Gastroesophageal sphincter (tissue), 4 donors: ENCODE results near the gene HGFAC. TPM values are rescaled to one million over a fixed set of nuclear protein-coding genes. Genes with fewer than 3 reads are reported as not detected.

Source experiments
- ATAC-seq: fragments of 150-250 bp; one replicate; pipeline ENCODE4 v1.9.1; 2016; ENCODE audit warnings: mild to moderate bottlenecking, moderate library complexity
- H3K27ac ChIP-seq, 4 donors: fragments of 200-600 bp; sonication (generic) in 3 of 4; 1 replicate in 3 of 4; 2 replicates in 1 of 4; pipeline ENCODE4 v1.5.1; 2016 to 2019
- H3K27me3 ChIP-seq: fragments of 200-600 bp; sonication (generic); one replicate; pipeline ENCODE4 v1.5.1; 2019
- H3K36me3 ChIP-seq, 2 donors: fragments of 200-600 bp; sonication (generic); one replicate each; pipeline ENCODE4 v1.5.1; 2019; ENCODE audit warnings: control low read depth in 1 of 2
- H3K4me1 ChIP-seq, 3 donors: fragments of 200-600 bp; sonication (generic); 1 replicate in 2 of 3; 2 replicates in 1 of 3; pipeline ENCODE4 v1.5.1; 2016 to 2019; ENCODE audit warnings: control low read depth in 2 of 3
- H3K4me3 ChIP-seq, 2 donors: fragments of 200-600 bp; sonication (generic); one replicate each; pipeline ENCODE4 v1.5.1; 2019; ENCODE audit warnings: mild to moderate bottlenecking in 1 of 2, moderate library complexity in 1 of 2
- H3K9me3 ChIP-seq, 3 donors: fragments of 200-600 bp; sonication (generic); one replicate each; pipeline ENCODE4 v1.5.1; 2017 to 2019; ENCODE audit warnings: control low read depth in 2 of 3
- EP300 ChIP-seq: sonication (generic); formaldehyde crosslinking; IDR thresholded peaks from one replicate; pipeline ENCODE4 v1.6.1; 2017; ENCODE audit warnings: antibody characterized with exemption, mild to moderate bottlenecking
- POLR2A ChIP-seq, 2 donors: fragments of 450-650 bp; IDR thresholded peaks; one replicate each; pipeline ENCODE4 v1.6.1; 2017; ENCODE audit warnings: antibody characterized with exemption in 2 of 2, mild to moderate bottlenecking in 2 of 2, moderate library complexity in 1 of 2
- POLR2AphosphoS5 ChIP-seq: sonication (generic); formaldehyde crosslinking; IDR thresholded peaks from one replicate; pipeline ENCODE4 v1.6.1; 2017; ENCODE audit warnings: antibody characterized with exemption
- WGBS, 2 donors: methylation state at CpG; one replicate each; pipeline ENCODE4 v1.1.5; 2018; ENCODE audit warnings: low coverage in 1 of 2; 5-methylcytosine and 5-hydroxymethylcytosine counted together
- total RNA-seq, 4 donors: library from RNA; depleted of rRNA; stranded (reverse); fragments of >200 nt; gene quantifications; one replicate each; pipeline ENCODE4 v1.1.0, GENCODE V29; 2016
- TF ChIP-seq, protein P1 (sequence below), 4 experiments: fragments of 200-600 bp in 2 of 4; fragments of 450-650 bp in 2 of 4; sonication (generic) in 1 of 4; IDR thresholded peaks; one replicate each; pipeline ENCODE4 v1.5.1; 2017 to 2019; ENCODE audit warnings: antibody characterized with exemption in 4 of 4, mild to moderate bottlenecking in 2 of 4, moderate library complexity in 2 of 4

Gene HGFAC
- total RNA-seq, 4 donors from 2014 or later: 0.13 to 1.8 (median 0.62) TPM; not detected in 1

- H3K4me1 ChIP-seq: peaks cover 0 to 33% (median 0%) of the 10 kb centered on the region in 3 donors
- peaks cover 19% of the 10 kb centered on the region for H3K27me3 ChIP-seq
- H3K36me3 ChIP-seq: no peaks in the 10 kb centered on the region
- ATAC-seq: peak; percentile 40
- H3K27ac ChIP-seq: peak within 1 kb of the TSS in 2 of 4 donors; percentile 50 to 55
- no peaks in the 10 kb centered on the region for H3K9me3 ChIP-seq
- TF ChIP-seq POLR2A (IDR thresholded peaks at IDR 0.05) (no peak), POLR2AphosphoS5 (no peak), EP300 (no peak)
- TF ChIP-seq, protein P1, sequence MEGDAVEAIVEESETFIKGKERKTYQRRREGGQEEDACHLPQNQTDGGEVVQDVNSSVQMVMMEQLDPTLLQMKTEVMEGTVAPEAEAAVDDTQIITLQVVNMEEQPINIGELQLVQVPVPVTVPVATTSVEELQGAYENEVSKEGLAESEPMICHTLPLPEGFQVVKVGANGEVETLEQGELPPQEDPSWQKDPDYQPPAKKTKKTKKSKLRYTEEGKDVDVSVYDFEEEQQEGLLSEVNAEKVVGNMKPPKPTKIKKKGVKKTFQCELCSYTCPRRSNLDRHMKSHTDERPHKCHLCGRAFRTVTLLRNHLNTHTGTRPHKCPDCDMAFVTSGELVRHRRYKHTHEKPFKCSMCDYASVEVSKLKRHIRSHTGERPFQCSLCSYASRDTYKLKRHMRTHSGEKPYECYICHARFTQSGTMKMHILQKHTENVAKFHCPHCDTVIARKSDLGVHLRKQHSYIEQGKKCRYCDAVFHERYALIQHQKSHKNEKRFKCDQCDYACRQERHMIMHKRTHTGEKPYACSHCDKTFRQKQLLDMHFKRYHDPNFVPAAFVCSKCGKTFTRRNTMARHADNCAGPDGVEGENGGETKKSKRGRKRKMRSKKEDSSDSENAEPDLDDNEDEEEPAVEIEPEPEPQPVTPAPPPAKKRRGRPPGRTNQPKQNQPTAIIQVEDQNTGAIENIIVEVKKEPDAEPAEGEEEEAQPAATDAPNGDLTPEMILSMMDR (IDR thresholded peaks at IDR 0.05): no peak
- 23% methylated on average over 3 of the region's 44 CpGs; no CpG with 5 or more reads in 1 of the 2 donors for WGBS, 2 donors
- peak within 1 kb of the TSS; percentile 53 to 55 for H3K4me3 ChIP-seq
Observed at GRCh38 chr4:3462790-3463415, 21.1 kb downstream of the HGFAC start, which contains the start of gene DOK7. Gene DOK7, plus strand, starts transcription at chr4:3463306. Its CDS starts 70 bp downstream, at chr4:3463376.

DNA sequence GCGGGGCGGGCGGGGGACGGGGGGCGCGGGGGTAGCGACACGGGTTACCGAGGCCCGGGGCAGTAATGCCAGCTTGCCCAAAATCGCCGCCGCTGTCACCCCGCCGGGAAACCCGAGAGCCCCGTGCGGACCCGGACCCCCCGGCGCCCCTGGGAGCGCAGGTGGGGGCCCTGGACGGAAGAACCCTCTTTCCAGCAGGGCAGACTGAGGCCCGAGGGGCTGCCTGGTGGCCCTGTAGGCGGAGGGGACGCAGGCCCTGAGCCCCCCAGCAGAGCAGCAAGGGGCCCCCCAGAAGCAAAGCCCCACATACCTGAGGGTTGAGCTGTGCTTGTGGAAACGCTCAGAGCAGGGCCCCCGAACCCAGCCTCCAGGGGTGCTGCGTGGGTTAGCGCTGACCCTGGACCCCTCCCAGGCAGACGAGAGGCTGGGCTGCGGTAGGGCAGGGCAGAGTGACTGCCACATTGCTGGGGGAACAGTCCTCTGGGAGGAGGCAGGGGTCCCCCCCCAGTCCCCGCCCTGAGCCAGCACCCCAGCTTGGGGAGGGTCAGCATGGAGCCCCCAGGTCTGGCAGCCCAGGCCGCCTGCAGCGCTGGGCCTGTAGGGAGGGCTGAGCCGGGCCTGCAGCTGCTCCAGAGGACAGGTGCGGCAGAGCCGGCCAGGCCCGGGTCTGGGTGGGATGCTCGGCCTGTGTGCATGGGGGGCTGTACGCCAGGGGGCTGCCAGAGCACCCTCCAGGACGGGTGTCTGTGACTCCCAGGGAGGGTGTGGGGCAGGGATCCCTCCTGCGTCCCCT is 22.0 kb downstream of the HGFAC start:
- ATAC-seq: no peak
- peaks cover 19% of the 10 kb centered on the region for H3K27me3 ChIP-seq
- H3K36me3 ChIP-seq: no peaks in the 10 kb centered on the region
- no CpG with 5 or more reads among the region's 43 CpGs for WGBS, 2 donors
- H3K9me3 ChIP-seq: no peaks in the 10 kb centered on the region
- peak overlapping the region; percentile 53 to 55 for H3K4me3 ChIP-seq
- H3K27ac ChIP-seq: peak overlapping the region in 1 of 4 donors; percentile 50
- peaks cover 0 to 33% (median 0%) of the 10 kb centered on the region in 3 donors for H3K4me1 ChIP-seq
- TF ChIP-seq POLR2A (IDR thresholded peaks at IDR 0.05) (no peak), POLR2AphosphoS5 (no peak), EP300 (no peak)
- TF ChIP-seq, protein P1 (IDR thresholded peaks at IDR 0.05): no peak

DNA sequence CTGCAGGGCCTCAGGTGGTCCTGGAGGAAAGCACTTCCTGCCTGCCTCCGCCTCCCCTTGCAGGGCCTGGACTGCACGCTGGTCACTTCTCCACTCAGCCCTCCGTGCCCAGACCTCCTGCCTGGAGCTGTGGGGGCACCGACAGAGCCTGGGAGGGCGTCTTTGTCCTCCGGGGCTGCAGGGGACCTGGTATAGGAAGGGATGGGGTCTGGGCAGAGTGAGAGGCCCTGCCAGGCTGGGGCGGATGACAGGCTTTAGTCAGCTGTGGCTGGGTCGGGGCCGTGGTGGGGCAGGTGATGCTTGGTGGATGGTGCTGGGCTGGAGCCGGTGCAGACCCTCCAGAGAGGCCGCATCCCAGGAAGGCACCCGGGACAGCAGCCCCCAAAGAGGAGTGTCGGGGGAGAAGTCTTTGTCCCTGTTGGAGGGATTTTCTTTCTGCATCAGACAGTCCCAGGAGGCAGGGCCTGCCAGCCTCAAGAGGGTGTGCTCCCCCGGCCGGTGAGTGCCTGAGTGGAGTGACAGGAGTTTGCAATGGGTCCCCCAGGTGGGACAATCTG is 22.7 kb downstream of the HGFAC start:
- peaks cover 19% of the 10 kb centered on the region for H3K27me3 ChIP-seq
- H3K4me3 ChIP-seq: peak overlapping the region in 1 of 2 donors; percentile 55

DNA sequence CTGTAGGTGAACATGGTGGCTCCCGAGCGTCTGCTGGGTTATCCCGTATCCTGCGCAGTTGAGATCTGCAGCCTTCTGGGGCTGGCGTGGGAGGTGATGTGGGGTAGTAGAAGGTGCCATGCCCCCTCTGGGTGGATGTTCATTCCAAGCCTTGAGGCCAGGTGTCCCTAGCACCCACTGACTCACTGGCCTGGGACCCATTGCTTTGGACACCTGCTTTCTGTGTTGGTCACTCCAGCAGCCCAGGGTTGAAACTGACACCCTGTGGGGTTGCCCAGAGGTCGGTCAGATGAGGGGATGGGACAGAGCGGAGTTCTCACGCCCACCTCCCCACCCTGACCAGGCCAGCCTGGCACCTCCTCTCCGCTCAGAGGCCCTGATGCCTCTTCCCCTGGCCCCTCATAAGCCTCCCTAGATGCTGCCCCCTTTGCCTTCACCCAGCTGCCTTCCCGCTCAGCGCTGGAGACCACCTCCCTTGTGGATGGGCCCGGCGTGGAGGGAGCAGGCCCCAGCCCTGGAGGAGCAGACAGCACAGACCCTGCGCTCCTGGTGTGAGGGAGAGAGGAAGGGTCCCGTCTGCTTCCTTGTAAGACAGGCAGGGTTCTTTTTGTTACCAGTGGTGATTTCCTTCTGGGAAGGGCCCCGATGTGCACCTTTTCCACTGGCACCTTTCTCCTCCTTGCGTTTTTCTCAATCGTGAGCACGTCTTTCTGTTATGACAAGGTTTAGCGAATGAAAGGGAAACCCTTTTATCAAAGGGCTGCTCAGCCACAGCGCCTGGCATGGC is 23.3 kb downstream of the HGFAC start:
- peaks cover 19% of the 10 kb centered on the region for H3K27me3 ChIP-seq
- ATAC-seq: no peak
- no peak overlapping the region for H3K4me3 ChIP-seq
- H3K27ac ChIP-seq: no peak overlapping the region
- WGBS, 2 donors: 90 to 95% methylated on average over 3 to 11 of the region's 21 CpGs
- TF ChIP-seq EP300 (no peak), POLR2A (IDR thresholded peaks at IDR 0.05) (no peak), POLR2AphosphoS5 (no peak)
- H3K36me3 ChIP-seq: no peaks in the 10 kb centered on the region
- H3K9me3 ChIP-seq: no peaks in the 10 kb centered on the region
- H3K4me1 ChIP-seq: peaks cover 0 to 33% (median 0%) of the 10 kb centered on the region in 3 donors

More for the DNA sequence above, 22.7 kb downstream of the HGFAC start:
- no peak for TF ChIP-seq EP300
- TF ChIP-seq POLR2AphosphoS5: no peak
- no peak for TF ChIP-seq POLR2A (IDR thresholded peaks at IDR 0.05)
- Histone ChIP-seq H3K36me3 (no peaks in the 10 kb centered on the region), H3K9me3 (no peaks in the 10 kb centered on the region), H3K27ac (no peak overlapping the region), H3K4me1 (peaks cover 0 to 33% (median 0%) of the 10 kb centered on the region in 3 donors)
- no peak for ATAC-seq
- no CpG with 5 or more reads among the region's 15 CpGs for WGBS, 2 donors

DNA sequence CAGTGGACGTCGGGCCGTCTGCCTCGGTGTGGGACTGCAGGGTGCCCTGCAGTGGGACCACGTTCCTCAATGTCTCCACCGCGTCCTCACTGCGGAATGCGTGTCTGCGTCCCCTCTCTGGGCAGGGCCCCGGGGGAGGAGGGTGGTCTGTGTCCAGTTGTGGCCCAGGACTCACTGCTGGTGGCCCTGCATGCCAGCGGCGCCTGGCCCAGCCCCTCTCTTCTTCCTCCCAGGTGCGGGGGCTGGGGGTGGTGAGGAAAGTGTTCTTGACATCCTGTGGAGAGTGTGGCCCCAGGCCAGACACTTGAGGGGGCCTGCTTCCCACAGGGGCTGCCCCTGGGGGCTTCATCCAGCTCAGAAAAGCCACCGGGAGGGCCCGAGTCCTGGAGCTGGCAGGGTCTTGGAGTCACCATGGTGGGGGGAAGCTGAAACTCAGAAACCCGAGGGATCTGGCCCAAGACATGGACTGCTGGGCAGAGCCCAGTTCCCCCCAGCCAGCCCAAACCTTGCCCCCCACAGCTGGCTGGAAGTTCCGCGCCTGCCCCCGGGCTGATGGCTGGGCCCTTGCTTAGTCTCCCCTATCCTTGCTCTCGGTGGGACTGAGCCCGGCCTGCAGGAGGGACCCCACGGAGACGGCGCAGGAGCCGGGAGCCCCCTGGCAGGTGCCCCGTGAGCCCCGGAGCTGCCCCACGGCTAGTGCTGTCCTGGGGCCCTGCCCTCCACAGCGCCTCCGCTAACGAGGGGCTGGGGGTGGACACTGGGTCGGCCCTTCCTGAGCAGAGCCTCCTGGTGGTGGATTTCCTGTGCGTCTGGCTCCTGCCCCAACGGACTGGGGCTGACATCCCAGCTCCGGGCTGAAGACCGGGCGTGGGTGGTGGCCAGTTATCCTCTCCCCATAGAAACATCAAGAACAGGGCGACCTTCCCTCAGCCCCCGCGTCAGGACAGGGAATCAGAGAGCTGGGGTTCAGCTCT is 24.2 kb downstream of the HGFAC start:
- Histone ChIP-seq H3K4me3 (no peak overlapping the region), H3K36me3 (no peaks in the 10 kb centered on the region), H3K27ac (no peak overlapping the region), H3K9me3 (no peaks in the 10 kb centered on the region), H3K4me1 (peaks cover 0 to 32% (median 0%) of the 10 kb centered on the region in 3 donors), H3K27me3 (peaks cover 19% of the 10 kb centered on the region)
- no peak for TF ChIP-seq EP300
- no peak for TF ChIP-seq POLR2A (IDR thresholded peaks at IDR 0.05)
- TF ChIP-seq, protein P1 (IDR thresholded peaks at IDR 0.05): no peak
- TF ChIP-seq POLR2AphosphoS5: no peak
- ATAC-seq: no peak
- WGBS, 2 donors: 30 to 95% methylated on average over 4 to 5 of the region's 41 CpGs
